HL-60/S4 treated with retinoic acid at 250 ng/mL for 4 days and 3 days (cell line): ENCODE results near the gene XKRX.

Experiments used
- in situ Hi-C: fragments of 300-500 bp; cut with MboI; formaldehyde crosslinking; loops from 2 replicates; pipeline ENCODE4 v1.7.0; 2022; ENCODE audit warnings: low sequenced_read_pairs

XKRX gene

GRCh38 chrX:100928660-100929613, at the start of gene XKRX:
Gene XKRX, minus strand, starts transcription at chrX:100928917. Its CDS starts 613 bp downstream, at chrX:100928304.
- in situ Hi-C loops: no loop called here

DNA sequence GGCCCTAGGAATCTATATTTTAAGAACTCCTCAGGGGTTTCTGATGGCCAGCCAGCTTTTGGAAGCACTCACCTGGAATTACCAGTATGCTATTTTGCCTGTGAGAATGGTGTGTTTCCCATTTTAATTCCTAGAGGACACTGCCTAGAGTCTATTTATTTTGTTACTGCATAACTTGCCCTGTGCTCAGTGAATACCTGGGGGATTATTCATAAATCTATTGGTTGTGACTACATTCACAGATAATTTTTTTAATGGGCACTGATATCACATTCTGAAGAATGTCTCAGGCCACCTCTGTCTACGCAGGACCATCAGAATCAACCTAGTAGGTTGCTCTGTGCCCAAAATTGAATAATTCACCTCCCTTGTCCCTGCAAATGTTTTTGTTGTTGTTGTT, 47.5 kb upstream of the XKRX start:
- in situ Hi-C loops: no loop called here

DNA sequence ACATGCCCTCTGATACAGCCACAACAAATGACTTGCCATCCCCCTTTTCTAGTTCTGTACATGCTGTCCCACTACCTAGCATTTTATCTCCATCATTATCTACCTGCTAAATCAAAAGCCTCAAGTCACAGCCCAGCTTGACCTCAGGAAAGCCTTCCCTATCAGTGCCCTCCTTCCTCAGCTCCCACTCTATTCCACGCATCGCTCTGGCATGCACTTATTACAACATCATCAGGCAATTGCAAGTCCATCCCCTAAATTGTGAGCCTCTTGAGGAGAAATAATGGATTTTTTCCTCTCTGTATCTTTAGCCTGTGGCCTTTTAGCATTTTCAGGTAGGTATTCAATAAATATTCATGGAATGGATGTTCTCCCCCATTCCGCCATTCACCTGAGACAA, 46.5 kb upstream of the XKRX start:
- in situ Hi-C loops: no loop called here

DNA sequence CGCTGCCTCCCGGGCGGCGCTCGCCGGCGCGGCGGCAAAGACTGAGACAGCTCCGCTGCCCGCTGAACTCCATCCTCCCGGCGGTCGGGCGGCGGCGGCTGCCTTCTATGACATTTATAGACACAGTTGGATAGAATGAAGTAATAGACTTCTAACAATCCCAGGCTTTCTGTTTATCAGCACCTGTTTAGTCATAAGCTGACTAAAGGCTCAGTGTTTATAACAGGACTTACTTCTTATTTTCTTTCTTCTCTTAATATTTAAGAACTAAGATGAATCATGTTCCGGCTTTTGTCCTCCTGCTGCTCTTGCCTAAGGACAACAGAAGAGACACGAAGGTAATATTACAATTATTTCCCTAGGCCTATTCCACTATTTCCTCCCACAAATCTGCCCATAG, 44.7 kb upstream of the XKRX start:
- in situ Hi-C loops: no loop called here

DNA sequence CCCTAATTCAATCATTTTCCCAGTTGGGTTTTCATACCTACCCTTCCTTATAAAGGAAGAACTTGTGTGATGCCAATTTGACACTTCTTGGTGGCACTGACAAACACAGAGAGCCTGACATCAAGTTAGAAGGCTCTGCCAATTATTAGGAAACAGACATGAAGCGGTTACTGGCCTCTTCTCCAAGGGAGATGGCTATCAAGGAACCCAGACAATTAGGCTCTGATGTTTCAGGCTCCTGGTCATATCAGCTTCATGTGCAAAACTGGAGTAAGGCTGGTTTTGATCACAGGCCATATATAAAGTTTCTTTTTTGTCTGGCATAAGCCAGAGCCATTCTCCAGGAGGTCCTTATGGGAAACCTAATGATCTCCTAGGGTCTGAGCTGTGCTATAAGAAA, 41.2 kb upstream of the XKRX start:
- in situ Hi-C loops: no loop called here

- in situ Hi-C loops: no loop called here
Observed at GRCh38 chrX:100969408-100969807, 40.7 kb upstream of the XKRX start, which contains the start of gene ARL13A. Gene ARL13A, plus strand, starts transcription at chrX:100969708. Its CDS starts 3,982 bp downstream, at chrX:100973690.

- in situ Hi-C loops: no loop called here
Observed at GRCh38 chrX:100964362-100964761, 35.6 kb upstream of the XKRX start.

GRCh38 chrX:100962811-100963210, 34.1 kb upstream of the XKRX start:
- in situ Hi-C loops: no loop called here

GRCh38 chrX:100948557-100948956, 19.8 kb upstream of the XKRX start:
- in situ Hi-C loops: no loop called here

DNA sequence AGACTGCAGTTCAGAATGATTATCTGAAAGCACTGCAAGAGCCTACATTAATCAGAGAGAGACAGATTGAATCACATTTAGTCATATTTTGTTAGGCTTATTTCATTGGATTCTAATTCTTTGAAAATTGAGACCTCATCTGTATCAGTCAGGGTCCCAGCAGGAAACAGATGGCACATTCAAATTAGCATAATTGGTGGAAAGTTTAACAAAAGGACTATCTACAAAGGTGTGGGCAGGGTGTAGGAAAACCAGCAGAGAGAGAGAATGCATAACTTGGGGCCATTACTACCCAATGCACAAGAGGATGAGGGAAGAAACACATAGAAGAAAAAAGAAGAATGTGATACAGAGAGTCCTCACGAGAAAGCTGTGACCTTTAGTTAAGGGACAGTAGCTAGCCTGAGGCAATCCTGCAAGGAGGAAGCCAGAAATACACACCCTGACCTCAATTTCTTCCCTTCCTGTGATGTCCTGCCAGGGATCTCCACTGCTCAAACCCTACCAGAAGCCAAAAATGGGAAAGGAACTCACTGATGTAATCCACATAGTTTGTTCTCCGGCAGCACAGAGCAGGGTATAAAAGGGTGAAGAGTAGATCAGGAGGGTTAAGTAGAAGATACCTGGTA, 17.7 kb upstream of the XKRX start:
- in situ Hi-C loops: no loop called here

DNA sequence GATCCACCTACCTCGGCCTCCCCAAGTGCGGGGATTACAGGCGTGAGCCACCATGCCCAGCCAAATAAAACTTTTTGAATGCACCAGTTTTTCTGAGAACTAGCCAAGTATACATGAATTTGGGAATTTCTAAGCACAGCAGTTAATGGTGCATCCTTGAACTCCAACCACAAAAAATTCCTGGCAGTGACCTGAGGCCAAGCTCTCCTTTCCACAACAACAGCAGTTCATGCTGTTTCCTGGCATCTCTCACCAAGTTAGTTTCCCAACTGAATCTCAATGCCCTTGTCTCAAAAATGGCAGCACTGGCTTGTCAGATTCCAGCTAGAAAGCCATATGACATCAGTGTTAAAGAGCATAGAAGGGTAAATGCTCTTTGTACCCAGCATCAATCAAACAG, 15.9 kb upstream of the XKRX start:
- in situ Hi-C loops: no loop called here

DNA sequence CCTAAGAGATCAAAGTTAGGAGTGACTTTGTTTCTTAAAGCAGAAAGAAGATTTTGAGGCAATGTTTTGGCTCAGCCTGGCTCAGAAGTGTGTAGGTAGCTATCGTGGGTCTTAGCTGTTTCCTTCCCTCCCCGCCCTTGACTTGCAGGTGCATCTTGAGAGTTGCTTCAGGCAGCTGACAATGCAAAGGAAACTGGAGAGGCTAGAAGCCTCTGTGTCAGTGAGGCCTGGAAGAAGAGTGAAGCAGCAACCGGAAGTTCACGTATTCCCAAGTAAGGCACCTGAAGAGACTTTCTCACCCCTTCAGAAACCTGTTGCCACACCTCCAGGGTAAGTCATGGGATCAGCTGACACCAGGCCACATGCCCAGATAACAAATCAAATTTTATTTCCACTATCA, 10.6 kb upstream of the XKRX start:
- in situ Hi-C loops: no loop called here

DNA sequence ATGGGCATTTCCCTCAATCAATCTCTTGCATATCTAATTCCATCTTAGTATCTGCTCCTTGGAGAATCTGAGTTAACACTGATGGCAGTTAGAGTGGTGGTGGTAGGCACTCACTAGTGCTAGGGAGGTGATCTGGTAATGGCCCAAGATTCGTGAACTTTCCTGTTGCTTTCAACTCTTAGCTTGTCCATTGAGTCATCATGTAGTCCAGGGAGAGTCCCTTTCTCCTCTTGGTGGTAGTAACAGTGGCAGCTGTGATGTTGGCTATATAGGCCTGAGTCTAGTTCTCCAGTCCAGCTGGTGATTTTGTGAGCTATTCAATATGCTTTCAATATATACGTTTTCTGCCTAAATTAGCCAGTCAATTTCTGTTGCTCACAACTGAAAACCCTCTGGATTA, 7.0 kb upstream of the XKRX start:
- in situ Hi-C loops: no loop called here

GRCh38 chrX:100931925-100932285, 3.2 kb upstream of the XKRX start:
- in situ Hi-C loops: no loop called here

DNA sequence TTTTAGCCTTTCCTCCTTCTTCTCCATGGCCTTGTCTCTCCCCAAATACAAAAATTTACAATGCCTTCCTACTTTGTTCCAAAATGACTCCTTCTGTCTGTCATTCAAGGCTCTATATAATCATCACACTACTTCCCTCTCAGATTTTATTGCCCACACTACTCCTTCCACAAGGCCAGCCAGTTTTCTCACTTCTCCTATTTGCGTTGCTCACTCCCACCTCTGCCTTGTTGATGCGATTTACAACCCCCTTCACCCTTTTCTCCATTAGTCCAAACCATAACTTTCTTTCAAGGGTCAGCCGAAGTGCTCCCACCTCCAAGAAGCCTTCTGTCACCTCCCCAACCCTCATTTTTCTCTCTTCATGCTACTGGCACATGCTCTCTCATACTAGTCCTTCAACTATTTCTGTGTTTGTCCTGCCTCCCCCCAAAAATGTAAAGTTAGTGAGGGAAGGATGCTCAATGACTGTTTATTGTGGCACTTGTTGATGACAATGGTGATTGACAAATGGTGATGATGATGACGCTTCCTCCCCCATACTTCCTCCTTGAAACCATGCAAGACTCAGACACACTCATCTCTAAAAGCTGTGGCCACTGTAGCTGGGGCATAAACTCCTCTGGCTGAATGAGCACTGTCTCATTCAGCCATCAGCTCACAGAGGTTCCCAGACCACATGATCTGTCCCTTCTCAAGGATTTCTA, 2.7 kb upstream of the XKRX start:
- in situ Hi-C loops: no loop called here

- in situ Hi-C loops: no loop called here
Observed at GRCh38 chrX:100926453-100926852, 2.3 kb downstream of the XKRX start.

- in situ Hi-C loops: no loop called here
Observed at GRCh38 chrX:100924375-100924774, 4.3 kb downstream of the XKRX start.

GRCh38 chrX:100915562-100915961, 13.2 kb downstream of the XKRX start:
- in situ Hi-C loops: no loop called here

DNA sequence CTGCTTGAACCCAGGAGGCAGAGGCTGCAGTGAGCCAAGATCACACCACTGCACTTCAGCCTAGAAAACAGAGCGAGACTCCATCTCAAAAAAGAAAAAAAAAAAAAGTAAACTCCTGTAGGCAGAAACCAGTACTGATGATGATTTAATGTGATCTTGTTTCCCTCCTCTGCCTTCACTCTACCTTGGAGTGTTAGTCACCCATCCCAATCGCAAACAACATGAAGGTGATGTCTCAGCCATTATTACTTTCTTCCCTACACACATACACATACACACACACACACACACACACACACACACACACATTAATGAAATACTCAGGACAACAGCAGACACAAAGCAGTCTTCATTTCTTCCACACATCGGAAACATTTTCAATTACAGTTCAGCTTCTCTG, 15.6 kb downstream of the XKRX start:
- in situ Hi-C loops: no loop called here

- in situ Hi-C loops: no loop called here
Observed at GRCh38 chrX:100911731-100912130, 17.0 kb downstream of the XKRX start.

GRCh38 chrX:100905620-100906019, 23.1 kb downstream of the XKRX start:
- in situ Hi-C loops: no loop called here

DNA sequence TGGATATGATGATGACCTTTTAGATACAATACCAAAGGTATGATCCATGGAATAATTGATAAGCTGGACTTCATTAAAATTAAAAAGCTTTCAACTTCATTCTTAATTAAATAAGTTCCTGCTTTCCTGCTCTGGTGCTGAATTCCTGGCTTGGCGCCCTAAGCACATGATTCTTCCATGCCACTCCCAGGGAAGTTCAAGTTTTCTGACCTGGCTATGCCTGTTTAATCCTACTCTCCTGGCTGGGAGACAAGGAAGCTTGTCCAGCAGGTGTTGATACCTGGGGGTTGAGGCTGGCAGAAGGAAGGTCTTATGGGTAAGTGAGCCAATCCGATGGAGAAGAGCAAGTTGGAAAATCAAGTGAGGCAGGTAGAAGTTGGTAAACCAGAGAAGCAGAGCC, 24.3 kb downstream of the XKRX start:
- in situ Hi-C loops: no loop called here
